ENCODE measurements around the gene NCOA1.

GRCh38 chr2:24626131-24626530, 135.1 kb downstream of the NCOA1 start:
- no peak for TF ChIP-seq CTCF (IDR thresholded peaks at IDR 0.05 in 2 of 3, conservative IDR thresholded peaks at IDR 0.05 in 1 of 3; ENCODE audit: control insufficient read depth in 2 of 3, extremely low read depth in 1 of 3, insufficient read depth in 1 of 3, low read depth in 3 of 3, low read length in 3 of 3)
- no peak for TF ChIP-seq NFIC (IDR thresholded peaks at IDR 0.05; ENCODE audit: low read depth, low read length)
- TF ChIP-seq SMC3 (IDR thresholded peaks at IDR 0.05; ENCODE audit: borderline replicate concordance, low read length): no peak
- TF ChIP-seq HDGF (IDR thresholded peaks at IDR 0.05): no peak
- no peak for TF ChIP-seq CREM (IDR thresholded peaks at IDR 0.05; ENCODE audit: low read depth)
- TF ChIP-seq EZH2 (IDR thresholded peaks at IDR 0.05; ENCODE audit: borderline replicate concordance, control insufficient read depth, low read depth, low read length): no peak
- TF ChIP-seq ZNF207 (IDR thresholded peaks at IDR 0.05; ENCODE audit: borderline replicate concordance): no peak
- TF ChIP-seq REST (IDR thresholded peaks at IDR 0.05; ENCODE audit: low read depth, low read length): no peak
- no peak for TF ChIP-seq BACH1 (IDR thresholded peaks at IDR 0.05; ENCODE audit: borderline replicate concordance)
- TF ChIP-seq SREBF2 (IDR thresholded peaks at IDR 0.05; ENCODE audit: low read length): no peak
- no peak for TF ChIP-seq SIX5 (IDR thresholded peaks at IDR 0.05; ENCODE audit: low read depth, low read length, severe bottlenecking)
- TF ChIP-seq POLR2AphosphoS5 (IDR thresholded peaks at IDR 0.05; ENCODE audit: low read length): no peak

All from GM12878 (cell line).